HG03439 (cell line): ENCODE results near the gene APCDD1L.
"Not testable (repeated sequence)": the region's sequence is repeated elsewhere in the genome, so short reads cannot be mapped to it uniquely, and the experiment has no call there.

Experiments used
- ATAC-seq: cut with Tn5 transposase; IDR thresholded peaks from one replicate; pipeline ENCODE4 v1.9.1; 2021; ENCODE audit warnings: mild to moderate bottlenecking, moderate library complexity; ENCODE audit not compliant: unreplicated experiment

The APCDD1L gene

DNA sequence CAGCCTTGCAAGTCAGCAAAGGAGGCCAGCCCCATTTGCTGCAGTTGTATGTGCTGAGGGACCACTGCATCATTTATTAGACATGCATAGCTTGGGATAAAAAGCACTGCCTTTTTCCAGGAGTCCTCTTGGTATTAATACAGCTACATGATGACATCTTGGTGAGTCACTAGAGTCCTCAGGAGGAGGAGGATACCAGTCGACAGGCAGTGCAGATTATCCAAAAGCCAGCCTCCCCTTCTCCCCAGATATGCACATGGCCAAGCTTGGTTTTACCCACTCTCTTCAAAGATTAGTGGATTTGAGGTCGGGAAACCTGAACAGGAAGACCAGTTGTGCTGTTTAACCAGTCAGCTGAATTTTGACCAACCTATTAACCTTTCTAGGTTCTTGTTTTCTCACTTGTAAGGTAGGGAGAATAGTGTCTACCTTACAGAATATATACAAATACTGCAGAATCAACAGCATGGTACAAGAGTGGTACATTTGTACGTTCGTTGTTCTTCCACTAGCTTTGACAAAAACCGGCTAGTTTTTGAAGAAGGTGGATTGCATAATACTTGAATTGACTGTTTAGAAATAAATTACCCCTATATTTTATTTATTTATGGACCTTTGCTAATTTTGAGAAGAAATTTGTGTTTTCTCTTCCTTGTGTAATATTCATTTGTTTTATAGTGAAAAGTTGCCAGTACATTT lies 94.3 kb downstream of the APCDD1L start:
- ATAC-seq: no peak

DNA sequence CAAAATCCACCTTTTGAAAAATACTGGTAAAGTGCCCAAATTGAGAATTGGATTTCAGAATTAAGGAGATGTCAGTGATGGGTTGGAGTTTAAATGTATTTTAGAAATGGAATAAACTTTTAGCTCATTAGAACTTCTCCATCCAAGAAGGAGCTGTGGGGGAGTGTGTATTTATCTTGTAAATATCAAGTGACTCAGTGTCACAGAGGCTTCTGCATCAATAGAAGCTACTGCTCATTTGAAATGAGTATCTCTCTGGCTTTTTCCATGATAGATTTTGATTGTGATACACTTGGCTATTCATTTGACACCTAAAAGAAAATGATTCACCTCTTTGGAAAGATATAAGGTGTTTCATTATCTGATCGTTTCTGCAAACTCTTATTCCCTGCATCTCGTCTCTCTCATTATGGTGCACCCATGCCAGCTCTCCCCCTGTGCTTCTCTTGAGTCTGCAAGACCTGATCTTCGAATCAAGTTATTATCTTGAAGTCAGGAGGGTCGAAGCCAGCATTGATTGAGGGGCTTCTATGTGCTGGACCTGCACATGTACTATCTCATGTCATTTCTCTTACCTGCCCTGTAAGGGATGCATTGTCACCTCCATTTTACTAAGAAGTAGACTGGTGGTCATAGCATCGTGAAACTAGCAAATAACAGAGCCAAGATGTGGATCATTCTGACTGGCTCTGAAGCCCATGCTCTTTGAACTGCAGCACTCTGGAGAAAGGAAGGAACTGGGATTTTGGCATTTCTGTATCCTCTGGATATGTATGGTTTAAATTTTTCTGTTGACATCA lies 96.0 kb downstream of the APCDD1L start:
- ATAC-seq: no peak

DNA sequence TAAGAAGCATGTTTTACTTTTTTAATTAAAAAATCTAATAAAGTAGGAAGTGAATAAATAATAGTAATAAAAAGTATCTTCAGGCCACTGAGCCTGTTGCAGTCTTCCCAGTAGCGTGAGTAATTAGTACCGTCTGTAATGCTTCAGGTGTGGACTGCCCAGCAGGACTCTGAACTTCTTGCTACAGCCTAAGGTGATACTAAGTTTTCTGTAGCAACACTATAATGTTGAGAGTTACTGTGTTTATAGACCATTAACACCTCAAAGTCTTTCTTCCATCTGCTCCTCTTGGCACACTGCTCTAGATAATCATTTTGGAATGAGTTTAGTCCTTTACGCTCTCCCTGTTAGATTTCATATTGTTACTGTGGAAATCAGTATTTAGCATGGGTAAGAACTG lies 97.8 kb downstream of the APCDD1L start:
- no peak for ATAC-seq

DNA sequence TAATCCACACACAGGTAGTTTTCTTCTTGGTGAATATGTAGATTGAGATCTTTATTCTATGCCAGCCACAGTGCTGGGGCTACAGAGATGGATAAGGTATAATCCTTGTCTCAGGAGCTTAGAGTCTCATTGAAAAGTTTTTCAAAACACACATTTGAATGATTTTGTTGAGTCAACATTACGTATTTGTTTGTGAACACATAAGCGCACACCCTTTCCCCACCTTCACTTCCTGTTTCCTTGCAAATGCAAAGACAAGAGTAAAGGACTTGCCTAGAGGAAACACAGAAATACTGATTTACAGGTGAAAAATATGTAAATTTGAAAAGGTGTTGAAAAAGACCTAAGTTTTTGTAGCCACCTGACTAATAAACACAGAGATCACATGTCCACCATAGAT lies 98.4 kb downstream of the APCDD1L start:
- no peak for ATAC-seq

DNA sequence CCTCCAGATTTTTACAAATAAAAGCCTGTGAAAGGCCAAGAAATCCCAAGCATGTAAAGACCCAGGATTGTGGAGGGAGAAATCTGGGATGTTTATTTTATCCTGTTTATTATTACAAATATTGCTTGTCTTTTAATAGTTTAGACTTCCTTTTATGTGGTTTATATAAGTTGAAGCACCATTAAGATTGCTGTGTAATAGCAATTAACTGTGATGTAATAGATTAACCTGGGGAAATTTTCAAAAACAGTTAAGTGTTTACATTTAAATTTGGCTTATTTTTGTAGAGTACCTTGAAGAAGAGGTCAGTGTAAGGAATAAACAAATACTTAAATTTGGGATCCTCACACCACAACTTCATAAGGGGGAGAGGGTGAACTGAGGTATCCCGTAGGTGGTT lies 99.1 kb downstream of the APCDD1L start:
- ATAC-seq: no peak

DNA sequence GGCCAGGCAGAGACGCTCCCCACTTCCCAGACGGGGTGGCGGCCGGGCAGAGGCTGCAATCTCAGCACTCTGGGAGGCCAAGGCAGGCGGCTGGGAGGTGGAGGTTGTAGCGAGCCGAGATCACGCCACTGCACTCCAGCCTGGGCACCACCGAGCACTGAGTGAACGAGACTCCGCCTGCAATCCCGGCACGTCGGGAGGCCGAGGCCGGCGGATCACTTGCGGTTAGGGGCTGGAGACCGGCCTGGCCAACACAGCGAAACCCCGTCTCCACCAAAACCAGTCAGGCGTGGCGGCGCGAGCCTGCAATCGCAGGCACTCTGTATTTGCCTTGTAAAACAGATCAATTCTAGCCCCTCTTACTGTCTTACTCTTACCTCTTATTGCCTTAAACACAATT lies 100.4 kb downstream of the APCDD1L start:
- ATAC-seq: not testable (repeated sequence)

DNA sequence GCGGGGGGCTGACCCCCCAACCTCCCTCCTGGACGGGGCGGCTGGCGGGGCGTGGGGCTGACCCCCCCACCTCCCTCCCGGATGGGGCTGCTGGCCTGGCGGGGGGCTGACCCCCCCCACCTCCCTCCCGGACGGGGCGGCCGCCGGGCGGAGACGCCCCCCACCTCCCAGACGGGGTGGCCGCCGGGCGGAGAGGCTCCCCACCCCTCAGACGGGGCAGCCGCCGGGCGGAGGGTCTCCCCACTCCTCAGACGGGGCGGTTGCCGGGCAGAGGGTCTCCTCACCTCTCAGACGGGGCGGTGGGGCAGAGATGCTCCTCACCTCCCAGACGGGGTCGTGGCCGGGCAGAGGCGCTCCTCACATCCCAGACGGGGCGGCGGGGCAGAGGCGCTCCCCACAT lies 101.0 kb downstream of the APCDD1L start:
- ATAC-seq: not testable (repeated sequence)
